Endothelial cell of umbilical vein (primary cell): ENCODE results near the gene ADARB2. TPM values are rescaled to one million over a fixed set of nuclear protein-coding genes. Genes with fewer than 3 reads are reported as not detected.

ENCODE experiments used
- BruUV-seq: library from RNA; stranded (reverse); fragments of 400-500 nt; replicated peaks from 2 replicates; lab custom pipeline; 2021; lab: Mats Ljungman, UMichigan
- CTCF ChIA-PET: fragments of 300-600, 350-600 bp; sonication (Branson Sonifier 250); formaldehyde crosslinking; loops from one replicate; lab custom pipeline; 2021; ENCODE audit warnings: antibody characterized with exemption, inconsistent platforms; lab: Charles Lee
- POLR2A ChIA-PET: fragments of 300-600, 350-600 bp; sonication (Branson Sonifier 250); formaldehyde crosslinking; loops from one replicate; lab custom pipeline; 2021; ENCODE audit warnings: antibody characterized with exemption, inconsistent platforms; lab: Charles Lee
- DNase-seq: peaks from one replicate; pipeline ENCODE4 v3.0.0-alpha.2; 2011; ENCODE audit warnings: low read depth, low spot score
- FAIRE-seq: peaks from 2 replicates; lab custom pipeline; 2011; peaks lifted over from hg19 to GRCh38; lab: Jason Lieb, UNC
- H2AFZ ChIP-seq: 2 replicates; pipeline ENCODE4 v1.6.0; 2012; ENCODE audit warnings: low read depth, low read length, control low read depth, inconsistent platforms
- H3K27ac ChIP-seq: 2 replicates; pipeline ENCODE4 v1.5.1; 2011; ENCODE audit warnings: low read depth, mild to moderate bottlenecking, control low read depth, low read length, moderate library complexity; ENCODE audit not compliant: insufficient read depth
- H3K27me3 ChIP-seq, 2 experiments: 2 replicates each; pipeline versions ENCODE4 v1.6.0 to v1.6.1; 2011; ENCODE audit warnings: low read length in 2 of 2, mixed read lengths in 1 of 2; ENCODE audit not compliant: control insufficient read depth in 2 of 2, insufficient read depth in 2 of 2
- H3K36me3 ChIP-seq, 2 experiments: 2 replicates in 1 of 2; 3 replicates in 1 of 2; pipeline ENCODE4 v1.5.1; 2011; ENCODE audit warnings: low read length in 2 of 2, mild to moderate bottlenecking in 1 of 2, moderate library complexity in 1 of 2; ENCODE audit not compliant: control insufficient read depth in 2 of 2, insufficient read depth in 2 of 2; ENCODE audit errors: extremely low read depth in 1 of 2
- H3K4me1 ChIP-seq: 3 replicates; pipeline ENCODE4 v1.5.1; 2011; ENCODE audit warnings: mild to moderate bottlenecking, low read length; ENCODE audit not compliant: control insufficient read depth, insufficient read depth; ENCODE audit errors: extremely low read depth
- H3K4me2 ChIP-seq: 2 replicates; pipeline ENCODE4 v1.6.1; 2011; ENCODE audit warnings: low read length, control low read depth, mixed read lengths; ENCODE audit not compliant: insufficient read depth
- H3K4me3 ChIP-seq, 3 experiments: fragments of 200-600 bp in 1 of 3; sonication (generic), shearing (Covaris generic) in 1 of 3; replicated peaks in 1 of 3; 2 replicates each; pipeline ENCODE4 v1.5.1; 2011 to 2016; ENCODE audit warnings: control low read depth in 3 of 3, low read length in 3 of 3, mild to moderate bottlenecking in 2 of 3, inconsistent platforms in 1 of 3, low read depth in 1 of 3, moderate library complexity in 1 of 3; ENCODE audit not compliant: insufficient read depth in 1 of 3
- H3K79me2 ChIP-seq: 2 replicates; pipeline ENCODE4 v1.6.0; 2012; ENCODE audit warnings: low read length, inconsistent platforms; ENCODE audit not compliant: control insufficient read depth, insufficient read depth
- H3K9ac ChIP-seq: replicated peaks from 2 replicates; pipeline ENCODE3; 2011; ENCODE audit warnings: low read length, control low read depth; ENCODE audit not compliant: insufficient read depth; ENCODE audit errors: extremely low read depth
- H3K9me1 ChIP-seq: replicated peaks from 3 replicates; pipeline ENCODE4 v1.6.0; 2011; ENCODE audit warnings: mild to moderate bottlenecking, low read length; ENCODE audit not compliant: control insufficient read depth, insufficient read depth; ENCODE audit errors: extremely low read depth
- H3K9me3 ChIP-seq: replicated peaks from 2 replicates; pipeline ENCODE4 v1.5.1; 2012; ENCODE audit warnings: low read length, inconsistent platforms; ENCODE audit not compliant: control insufficient read depth, insufficient read depth
- H4K20me1 ChIP-seq: replicated peaks from 2 replicates; pipeline ENCODE3; 2011; ENCODE audit warnings: mild to moderate bottlenecking, low read length; ENCODE audit not compliant: control insufficient read depth, insufficient read depth; ENCODE audit errors: extremely low read depth
- EZH2 ChIP-seq: IDR thresholded peaks from 2 replicates; pipeline ENCODE4 v1.6.1; 2012; ENCODE audit warnings: borderline replicate concordance, low read depth, mild to moderate bottlenecking, moderate library complexity, low read length, inconsistent platforms; ENCODE audit not compliant: severe bottlenecking
- FOS ChIP-seq: IDR thresholded peaks from 2 replicates; pipeline ENCODE4 v1.6.1; 2011; ENCODE audit warnings: mild to moderate bottlenecking, low read length, moderate library complexity, borderline replicate concordance; ENCODE audit not compliant: insufficient read depth
- MYC ChIP-seq: IDR thresholded peaks from one replicate; pipeline ENCODE4 v1.6.1; 2011; ENCODE audit warnings: mild to moderate bottlenecking, low read depth, low read length
- POLR2A ChIP-seq: IDR thresholded peaks from 2 replicates; pipeline ENCODE4 v1.6.1; 2012; ENCODE audit warnings: low read depth, mild to moderate bottlenecking, control low read depth, low read length
- POLR2AphosphoS5 ChIP-seq: IDR thresholded peaks from 2 replicates; pipeline ENCODE4 v1.6.1; 2012; ENCODE audit warnings: low read depth, mild to moderate bottlenecking, control low read depth, low read length, moderate library complexity; ENCODE audit not compliant: insufficient read depth
- dilution Hi-C: fragments of 300-500 bp; cut with MboI; formaldehyde crosslinking; loops from one replicate; pipeline ENCODE4 v1.15.0; 2019; ENCODE audit warnings: low sequenced_read_pairs; ENCODE audit not compliant: extremely low pct_ligation_motif_present
- intact Hi-C: fragments of 100-400 bp; cut with micrococcal nuclease; formaldehyde crosslinking; loops from one replicate; pipeline ENCODE4 v1.10.0; 2022
- polyA plus RNA-seq, 4 experiments: library from polyadenylated mRNA; depleted of rRNA in 3 of 4; stranded (reverse) in 3 of 4; unstranded in 1 of 4; fragments of >200 nt; gene quantifications; 2 replicates each; pipeline versions ENCODE4 v1.2.1 to v1.2.3, GENCODE V29; 2011 to 2012; ENCODE audit warnings: missing spikeins in 1 of 4
- total RNA-seq: library from RNA; stranded (reverse); gene quantifications from 2 replicates; pipeline ENCODE4 v1.2.3, GENCODE V29; 2021
- TF ChIP-seq, protein P1 (sequence below): IDR thresholded peaks from 2 replicates; pipeline ENCODE4 v1.6.1; 2011; ENCODE audit not compliant: insufficient read depth, insufficient read length
- TF ChIP-seq, protein P2 (sequence below), 2 donors: IDR thresholded peaks; 1 replicate in 1 of 2; 2 replicates in 1 of 2; pipeline ENCODE4 v1.5.1; 2011; ENCODE audit warnings: low read length in 2 of 2, mild to moderate bottlenecking in 2 of 2, moderate library complexity in 2 of 2, control low read depth in 1 of 2, inconsistent platforms in 1 of 2, low read depth in 1 of 2; ENCODE audit not compliant: insufficient read depth in 1 of 2; ENCODE audit errors: extremely low read depth in 1 of 2

The ADARB2 gene
- total and polyA plus RNA-seq, 2 donors (not counting 3 experiments of a cell fraction or from before 2014, with no cell fraction given), result not detected

DNA sequence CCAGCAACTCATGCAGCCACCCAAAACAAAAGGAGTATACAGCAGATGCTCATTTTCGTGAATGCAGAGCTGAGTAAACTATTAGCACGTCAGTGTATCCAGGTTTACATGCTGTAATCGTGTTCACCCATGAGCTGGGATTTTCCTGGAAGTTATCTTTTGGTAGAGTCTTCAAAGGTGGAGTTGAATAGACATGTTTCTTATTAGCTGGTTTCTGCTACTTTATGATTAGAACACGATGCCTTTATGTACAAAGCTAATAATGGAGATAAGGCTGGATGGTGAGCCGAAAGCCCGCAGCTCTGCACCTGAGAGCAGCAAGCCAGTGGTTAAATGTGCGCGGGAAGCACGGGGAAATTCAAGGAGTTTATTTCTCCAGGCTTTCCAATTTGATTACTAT, 123.8 kb downstream of the ADARB2 start:
- POLR2A ChIA-PET, result no interaction called here
- Histone ChIP-seq H3K4me1 (no peaks in the 10 kb centered on the region), H2AFZ (no peak overlapping the region), H3K4me3 (no peak overlapping the region), H3K9me3 (peaks cover 8% of the 10 kb centered on the region), H3K9me1 (no peaks in the 10 kb centered on the region), H3K27me3 (no peaks in the 10 kb centered on the region), H3K36me3 (no peaks in the 10 kb centered on the region), H3K79me2 (no peaks in the 10 kb centered on the region), H3K27ac (no peak overlapping the region), H4K20me1 (no peaks in the 10 kb centered on the region), H3K9ac (no peak overlapping the region), H3K4me2 (no peak overlapping the region)
- TF ChIP-seq, protein P1, sequence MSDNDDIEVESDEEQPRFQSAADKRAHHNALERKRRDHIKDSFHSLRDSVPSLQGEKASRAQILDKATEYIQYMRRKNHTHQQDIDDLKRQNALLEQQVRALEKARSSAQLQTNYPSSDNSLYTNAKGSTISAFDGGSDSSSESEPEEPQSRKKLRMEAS, result no peak
- TF ChIP-seq EZH2 (no peak), FOS (no peak), POLR2A (no peak), POLR2AphosphoS5 (no peak), MYC (no peak)
- TF ChIP-seq, protein P2, sequence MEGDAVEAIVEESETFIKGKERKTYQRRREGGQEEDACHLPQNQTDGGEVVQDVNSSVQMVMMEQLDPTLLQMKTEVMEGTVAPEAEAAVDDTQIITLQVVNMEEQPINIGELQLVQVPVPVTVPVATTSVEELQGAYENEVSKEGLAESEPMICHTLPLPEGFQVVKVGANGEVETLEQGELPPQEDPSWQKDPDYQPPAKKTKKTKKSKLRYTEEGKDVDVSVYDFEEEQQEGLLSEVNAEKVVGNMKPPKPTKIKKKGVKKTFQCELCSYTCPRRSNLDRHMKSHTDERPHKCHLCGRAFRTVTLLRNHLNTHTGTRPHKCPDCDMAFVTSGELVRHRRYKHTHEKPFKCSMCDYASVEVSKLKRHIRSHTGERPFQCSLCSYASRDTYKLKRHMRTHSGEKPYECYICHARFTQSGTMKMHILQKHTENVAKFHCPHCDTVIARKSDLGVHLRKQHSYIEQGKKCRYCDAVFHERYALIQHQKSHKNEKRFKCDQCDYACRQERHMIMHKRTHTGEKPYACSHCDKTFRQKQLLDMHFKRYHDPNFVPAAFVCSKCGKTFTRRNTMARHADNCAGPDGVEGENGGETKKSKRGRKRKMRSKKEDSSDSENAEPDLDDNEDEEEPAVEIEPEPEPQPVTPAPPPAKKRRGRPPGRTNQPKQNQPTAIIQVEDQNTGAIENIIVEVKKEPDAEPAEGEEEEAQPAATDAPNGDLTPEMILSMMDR (IDR thresholded peaks at IDR 0.05; ENCODE audit: extremely low read depth in 1 of 2, insufficient read depth in 1 of 2, low read depth in 1 of 2, low read length in 2 of 2), result no peak
- no peak for FAIRE-seq
- BruUV-seq, result no TSS peak
- intact Hi-C loops, result no loop called here
- DNase-seq, result no peak
- dilution Hi-C loops, result no loop called here
- CTCF ChIA-PET, result no interaction called here
